PC-9 (cell line): ENCODE data around the gene MAST2. TPM values are rescaled to one million over a fixed set of nuclear protein-coding genes. Genes with fewer than 3 reads are reported as not detected.

Experiments used
- BruUV-seq: library from RNA; stranded (reverse); fragments of 400-500 nt; replicated peaks from 2 replicates; lab custom pipeline; 2021; lab: Mats Ljungman, UMichigan
- CTCF ChIA-PET: fragments of 300-600 bp; sonication (Branson Sonifier 250); formaldehyde crosslinking; loops from one replicate; lab custom pipeline; 2022; ENCODE audit warnings: antibody characterized with exemption; lab: Charles Lee
- POLR2A ChIA-PET: fragments of 300-600 bp; sonication (Branson Sonifier 250); formaldehyde crosslinking; loops from one replicate; lab custom pipeline; 2022; ENCODE audit warnings: antibody characterized with exemption; ENCODE audit not compliant: unreplicated experiment; lab: Charles Lee
- DNase-seq, 2 experiments: peaks; one replicate each; pipeline versions ENCODE4 v3.0.0 to v3.0.0-alpha.2; 2015 to 2022; ENCODE audit warnings: mixed read lengths in 1 of 2
- H2AFZ ChIP-seq: fragments of 200-600 bp; sonication (generic); 2 replicates; pipeline ENCODE4 v1.8.1; 2017; ENCODE audit warnings: antibody characterized with exemption
- H3F3A ChIP-seq: fragments of 200-600 bp; sonication (generic); 2 replicates; pipeline ENCODE4 v1.8.1; 2017; ENCODE audit warnings: antibody characterized with exemption, mild to moderate bottlenecking, low read depth; ENCODE audit not compliant: insufficient read depth
- H3K27ac ChIP-seq: fragments of 200-600 bp; sonication (generic); 2 replicates; pipeline ENCODE4 v1.6.1; 2016; ENCODE audit warnings: mixed run types
- H3K27me3 ChIP-seq: fragments of 200-600 bp; sonication (generic); 2 replicates; pipeline ENCODE4 v1.6.1; 2016; ENCODE audit warnings: low read depth, mixed run types; ENCODE audit not compliant: insufficient read depth
- H3K36me3 ChIP-seq: fragments of 200-600 bp; sonication (generic); 2 replicates; pipeline ENCODE4 v1.6.1; 2016; ENCODE audit warnings: low read depth, mixed run types
- H3K4me1 ChIP-seq: fragments of 200-600 bp; sonication (generic); replicated peaks from 2 replicates; pipeline ENCODE4 v1.6.1; 2016; ENCODE audit warnings: mixed run types; ENCODE audit not compliant: insufficient read depth
- H3K4me2 ChIP-seq: fragments of 200-600 bp; sonication (generic); 2 replicates; pipeline ENCODE4 v1.6.1; 2017; ENCODE audit warnings: mixed run types
- H3K4me3 ChIP-seq: fragments of 200-600 bp; sonication (generic); 2 replicates; pipeline ENCODE4 v1.6.1; 2016; ENCODE audit warnings: mixed run types
- H3K79me2 ChIP-seq: fragments of 200-600 bp; sonication (generic); 2 replicates; pipeline ENCODE4 v1.6.1; 2017; ENCODE audit warnings: low read depth, mixed run types
- H3K9me2 ChIP-seq: fragments of 200-600 bp; sonication (generic); 2 replicates; pipeline ENCODE4 v1.8.1; 2017; ENCODE audit warnings: mild to moderate bottlenecking; ENCODE audit not compliant: insufficient read depth
- H3K9me3 ChIP-seq: fragments of 200-600 bp; sonication (generic); 2 replicates; pipeline ENCODE4 v1.8.1; 2016; ENCODE audit warnings: low read depth; ENCODE audit not compliant: insufficient read depth
- H4K20me1 ChIP-seq: fragments of 200-600 bp; sonication (generic); 2 replicates; pipeline ENCODE4 v1.8.1; 2017; ENCODE audit not compliant: insufficient read depth
- CTCF ChIP-seq: fragments of 200-600 bp; sonication (generic); conservative IDR thresholded peaks from 2 replicates; pipeline ENCODE4 v1.6.1; 2017; ENCODE audit warnings: mixed run types, antibody characterized with exemption, mild to moderate bottlenecking, moderate library complexity
- EZH2 ChIP-seq: fragments of 200-600 bp; sonication (generic); IDR thresholded peaks from 2 replicates; pipeline ENCODE4 v1.8.0; 2017; ENCODE audit warnings: antibody characterized with exemption, low read depth
- intact Hi-C: fragments of 100-400 bp; cut with micrococcal nuclease; formaldehyde crosslinking; loops from one replicate; pipeline ENCODE4 v1.10.0; 2022; ENCODE audit not compliant: unreplicated experiment
- total RNA-seq: library from RNA; stranded (reverse); gene quantifications from 2 replicates; pipeline ENCODE4 v1.2.3, GENCODE V29; 2021

The MAST2 gene
- total RNA-seq, 1 experiment from 2014 or later, result 58.8 TPM

GRCh38 chr1:45864167-45865106, 61.0 kb downstream of the MAST2 start:
- H3K79me2 ChIP-seq, result 0 out of 2 replicates have a peak, but pooled peaks cover 3% of the 10 kb centered on the region
- H3K27me3 ChIP-seq, result no peaks in the 10 kb centered on the region
- intact Hi-C loops, result loop anchor here (5.0 kb wide), 1 partner anchor 282 kb away; the partner anchor contains the start of gene NASP
- H3K4me1 ChIP-seq, result peaks cover 12% of the 10 kb centered on the region
- TF ChIP-seq CTCF (no peak), EZH2 (no peak)
- no peaks in the 10 kb centered on the region; the same call in 1 of the 2 replicates for H3K9me2 ChIP-seq
- no peak overlapping the region for H3K27ac ChIP-seq
- H2AFZ ChIP-seq, result no peak overlapping the region
- no peaks in the 10 kb centered on the region for H3K9me3 ChIP-seq
- no peak for DNase-seq
- H3F3A ChIP-seq, result no peaks in the 10 kb centered on the region
- ChIA-PET POLR2A (interaction anchor here (0.6 kb wide), 2 partner anchors 411 to 525 kb away, joined by 5 to 7 read pairs; partner anchors contain the start of gene TOE1), CTCF (interaction anchor here (0.7 kb wide), 1 partner anchor 9 kb away, joined by 15 read pairs; no protein-coding TSS in a partner anchor)
- no peak overlapping the region for H3K4me3 ChIP-seq
- H4K20me1 ChIP-seq, result no peaks in the 10 kb centered on the region
- no peaks in the 10 kb centered on the region for H3K36me3 ChIP-seq
- no peak overlapping the region for H3K4me2 ChIP-seq
- BruUV-seq, result no TSS peak

GRCh38 chr1:45867697-45868348, 64.4 kb downstream of the MAST2 start:
- ChIA-PET POLR2A (no interaction called here), CTCF (no interaction called here)
- H3K4me1 ChIP-seq, result peaks cover 42% of the 10 kb centered on the region
- peaks cover 13% of the 10 kb centered on the region for H3F3A ChIP-seq
- intact Hi-C loops, result loop anchor here (5.0 kb wide), 1 partner anchor 286 kb away; the partner anchor contains the start of gene NASP
- H3K27ac ChIP-seq, result no peak overlapping the region
- H3K4me3 ChIP-seq, result no peak overlapping the region
- H3K4me2 ChIP-seq, result no peak overlapping the region
- TF ChIP-seq CTCF, result no peak
- TF ChIP-seq EZH2, result no peak
- no peaks in the 10 kb centered on the region for H3K9me3 ChIP-seq
- H2AFZ ChIP-seq, result no peak overlapping the region
- H3K9me2 ChIP-seq, result no peaks in the 10 kb centered on the region; the same call in 1 of the 2 replicates
- H3K27me3 ChIP-seq, result no peaks in the 10 kb centered on the region
- H3K79me2 ChIP-seq, result peaks cover 17% of the 10 kb centered on the region
- no peak for DNase-seq
- no peaks in the 10 kb centered on the region for H4K20me1 ChIP-seq
- BruUV-seq, result no TSS peak
- H3K36me3 ChIP-seq, result no peaks in the 10 kb centered on the region

DNA sequence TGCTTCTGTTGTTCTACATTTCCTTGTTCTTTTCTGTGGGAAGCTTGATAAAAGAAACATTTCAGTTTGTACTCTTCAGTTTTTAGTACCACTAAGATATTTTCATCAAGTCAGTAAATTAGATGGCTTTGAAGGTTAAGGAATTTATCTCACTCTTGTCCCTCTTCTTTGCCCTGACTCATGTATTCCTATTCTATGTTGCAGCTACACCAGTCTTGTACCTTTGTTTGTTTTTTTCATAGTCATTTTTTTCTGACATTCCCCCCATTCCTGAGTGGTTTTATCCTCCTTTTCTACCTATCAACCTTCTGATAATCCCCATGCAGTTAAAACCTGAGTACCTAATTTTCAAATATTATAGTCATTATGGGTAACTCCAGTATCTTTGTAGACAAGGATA, 65.4 kb downstream of the MAST2 start:
- H3K4me3 ChIP-seq, result no peak overlapping the region
- no peaks in the 10 kb centered on the region for H3K27me3 ChIP-seq
- DNase-seq, result no peak
- no peak overlapping the region for H3K4me2 ChIP-seq
- H3K79me2 ChIP-seq, result peaks cover 23% of the 10 kb centered on the region
- no peaks in the 10 kb centered on the region for H3K9me3 ChIP-seq
- intact Hi-C loops, result loop anchor here (5.0 kb wide), 1 partner anchor 287 kb away; the partner anchor contains the start of gene NASP
- no peaks in the 10 kb centered on the region for H3K36me3 ChIP-seq
- peaks cover 13% of the 10 kb centered on the region for H3F3A ChIP-seq
- BruUV-seq, result no TSS peak
- peak overlapping the region; percentile 34; the same call in 1 of the 2 replicates for H3K27ac ChIP-seq
- no peak overlapping the region for H2AFZ ChIP-seq
- ChIA-PET CTCF (interaction anchor here (0.5 kb wide), 1 partner anchor 24 kb away, joined by 4 read pairs; no protein-coding TSS in a partner anchor), POLR2A (no interaction called here)
- H3K4me1 ChIP-seq, result peaks cover 45% of the 10 kb centered on the region
- TF ChIP-seq EZH2, result no peak
- no peaks in the 10 kb centered on the region for H4K20me1 ChIP-seq
- no peaks in the 10 kb centered on the region for H3K9me2 ChIP-seq
